NT2/D1 (cell line): Measurements from ENCODE around the gene NPVF.
A peak's percentile ranks its signal among the peaks of the same experiment; 100 is the strongest.

Experiments used
- DNase-seq: peaks from one replicate; pipeline ENCODE4 v3.0.0-alpha.2; 2011; ENCODE audit warnings: low read depth, low spot score
- H3K27me3 ChIP-seq: 2 replicates; pipeline ENCODE4 v1.6.0; 2011; ENCODE audit warnings: mild to moderate bottlenecking; ENCODE audit not compliant: insufficient read length, insufficient read depth
- H3K36me3 ChIP-seq: 2 replicates; pipeline ENCODE4 v1.6.1; 2011; ENCODE audit warnings: mild to moderate bottlenecking, low read length, mixed read lengths; ENCODE audit not compliant: insufficient read depth, insufficient read length
- H3K4me1 ChIP-seq: 2 replicates; pipeline ENCODE4 v1.5.1; 2011; ENCODE audit not compliant: insufficient read depth, insufficient read length
- H3K4me3 ChIP-seq: 2 replicates; pipeline ENCODE4 v1.5.1; 2011; ENCODE audit warnings: low read depth; ENCODE audit not compliant: insufficient read length
- H3K9ac ChIP-seq: 2 replicates; pipeline ENCODE4 v1.6.0; 2011; ENCODE audit warnings: low read depth; ENCODE audit not compliant: insufficient read length
- H3K9me3 ChIP-seq: 2 replicates; pipeline ENCODE4 v1.5.1; 2011; ENCODE audit warnings: mild to moderate bottlenecking, low read length; ENCODE audit not compliant: insufficient read depth
- SUZ12 ChIP-seq: IDR thresholded peaks from 2 replicates; pipeline ENCODE4 v1.6.1; 2011; ENCODE audit not compliant: insufficient read length, insufficient read depth; ENCODE audit errors: extremely low read depth
- YY1 ChIP-seq: IDR thresholded peaks from 2 replicates; pipeline ENCODE4 v1.6.1; 2011; ENCODE audit not compliant: insufficient read length, insufficient read depth
- ZNF274 ChIP-seq: IDR thresholded peaks from 2 replicates; pipeline ENCODE4 v1.6.1; 2011; ENCODE audit warnings: mild to moderate bottlenecking, low read depth, low read length

Gene NPVF

DNA sequence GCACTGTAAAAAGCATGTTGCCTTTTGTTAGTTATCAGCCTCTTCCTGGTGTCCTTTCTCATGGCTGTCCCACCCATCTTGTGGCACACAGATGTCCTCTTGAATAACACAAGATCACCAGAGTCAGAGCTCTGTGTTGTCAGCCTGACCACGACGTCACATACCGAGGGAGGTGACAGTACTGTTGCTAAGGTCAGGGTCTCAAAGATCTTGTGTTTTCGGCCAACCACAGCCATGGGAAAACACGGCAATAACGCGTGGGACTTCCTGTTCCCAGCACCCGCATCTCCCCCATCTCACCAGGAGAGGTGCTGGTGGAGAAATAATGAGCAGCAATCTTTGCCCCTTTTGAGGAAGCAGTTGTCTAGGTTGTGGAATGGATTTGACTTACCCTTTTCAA is 40.4 kb downstream of the NPVF start:
- no peak for TF ChIP-seq ZNF274
- TF ChIP-seq SUZ12: no peak
- no peak for TF ChIP-seq YY1
- no peaks in the 10 kb centered on the region for H3K36me3 ChIP-seq
- H3K9ac ChIP-seq: no peak overlapping the region
- H3K9me3 ChIP-seq: peaks cover 15% of the 10 kb centered on the region
- no peaks in the 10 kb centered on the region for H3K27me3 ChIP-seq
- DNase-seq: no peak
- H3K4me3 ChIP-seq: no peak overlapping the region
- H3K4me1 ChIP-seq: no peaks in the 10 kb centered on the region

DNA sequence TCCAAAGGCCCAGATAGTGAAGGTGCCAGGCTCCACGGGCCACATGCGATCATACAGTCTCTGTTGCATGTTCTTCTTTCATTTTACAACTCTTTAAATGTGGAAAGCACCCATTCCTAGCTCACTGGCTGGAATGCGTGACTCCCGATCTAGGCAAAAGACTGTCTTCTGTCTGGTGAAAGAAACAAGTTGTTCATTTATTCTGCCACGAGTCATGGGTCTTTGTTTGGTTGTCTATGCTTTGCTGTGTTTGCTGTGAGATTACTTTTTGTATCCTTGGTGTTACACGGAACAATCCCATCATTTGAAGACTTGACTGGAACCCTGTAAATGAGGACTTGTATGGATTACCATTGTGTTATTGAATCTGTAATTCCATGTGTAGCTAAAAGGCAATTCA is 41.9 kb downstream of the NPVF start:
- TF ChIP-seq YY1 (no peak), ZNF274 (no peak), SUZ12 (no peak)
- H3K9ac ChIP-seq: no peak overlapping the region
- no peak overlapping the region for H3K4me3 ChIP-seq
- no peaks in the 10 kb centered on the region for H3K27me3 ChIP-seq
- H3K4me1 ChIP-seq: no peaks in the 10 kb centered on the region
- DNase-seq: no peak
- H3K9me3 ChIP-seq: 0 out of 2 replicates have a peak, but pooled peaks cover under 1% of the 10 kb centered on the region
- H3K36me3 ChIP-seq: no peaks in the 10 kb centered on the region

DNA sequence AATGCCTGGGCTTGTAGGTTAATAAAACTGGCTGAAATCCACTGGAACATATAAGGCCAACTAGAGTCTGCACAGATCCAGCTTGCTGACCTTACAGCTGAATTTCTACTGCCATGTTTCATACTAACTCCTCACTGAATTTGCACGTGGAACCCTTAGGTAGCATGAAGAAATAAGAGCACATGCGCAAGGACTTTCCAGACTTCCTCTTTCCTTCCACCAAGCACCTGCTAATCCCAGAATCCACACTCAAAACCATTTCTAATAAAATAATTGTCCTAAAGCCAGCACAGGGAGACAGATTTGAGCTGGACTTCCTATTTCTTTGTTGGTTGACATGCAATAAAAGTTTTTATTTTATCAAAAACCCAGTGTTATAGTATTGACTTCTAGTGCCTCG is 46.8 kb downstream of the NPVF start:
- Histone ChIP-seq H3K9me3 (no peaks in the 10 kb centered on the region), H3K9ac (no peak overlapping the region), H3K27me3 (no peaks in the 10 kb centered on the region), H3K4me3 (no peak overlapping the region), H3K36me3 (no peaks in the 10 kb centered on the region), H3K4me1 (peaks cover 3% of the 10 kb centered on the region)
- TF ChIP-seq ZNF274: no peak
- no peak for TF ChIP-seq YY1
- TF ChIP-seq SUZ12: no peak
- no peak for DNase-seq

DNA sequence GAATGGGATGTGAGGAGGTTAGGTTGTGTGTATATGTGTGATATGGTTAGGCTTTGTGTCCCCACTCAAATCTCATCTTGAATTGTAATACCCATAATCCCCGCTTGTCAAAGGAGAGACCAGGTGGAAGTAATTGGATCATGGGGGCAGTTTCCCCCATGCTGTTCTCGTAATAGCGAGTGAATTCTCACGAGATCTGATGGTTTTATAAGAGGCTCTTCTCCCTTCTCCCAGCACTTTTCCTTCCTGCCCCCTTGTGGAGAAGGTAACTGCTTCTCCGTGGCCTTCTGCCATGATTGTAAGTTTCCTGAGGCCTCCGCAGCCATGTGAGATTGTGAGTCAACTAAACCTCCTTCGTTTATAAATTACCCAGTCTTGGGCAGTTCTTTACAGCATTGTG is 47.3 kb downstream of the NPVF start:
- Histone ChIP-seq H3K9me3 (no peaks in the 10 kb centered on the region), H3K36me3 (no peaks in the 10 kb centered on the region), H3K4me3 (no peak overlapping the region), H3K4me1 (peaks cover 3% of the 10 kb centered on the region), H3K27me3 (no peaks in the 10 kb centered on the region), H3K9ac (no peak overlapping the region)
- DNase-seq: no peak
- TF ChIP-seq YY1 (no peak), ZNF274 (no peak), SUZ12 (no peak)

DNA sequence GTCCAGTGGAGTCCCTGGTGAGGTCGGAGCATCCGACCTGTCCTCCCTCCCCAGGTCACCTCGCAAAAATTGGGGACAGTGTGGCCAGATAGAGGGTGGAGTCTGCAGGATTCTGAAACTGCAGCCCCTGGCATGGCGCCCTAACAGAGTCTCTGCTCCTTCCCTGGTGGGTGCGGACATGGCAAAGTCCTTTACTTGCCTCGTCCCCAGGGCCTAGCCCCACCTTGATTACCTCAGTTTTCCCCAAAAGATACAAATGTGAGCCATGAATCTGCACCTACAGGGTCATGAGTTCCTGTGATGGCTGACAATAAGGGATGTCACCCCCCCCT is 47.7 kb downstream of the NPVF start:
- no peaks in the 10 kb centered on the region for H3K36me3 ChIP-seq
- TF ChIP-seq SUZ12 (no peak), ZNF274 (no peak), YY1 (no peak)
- H3K4me3 ChIP-seq: no peak overlapping the region
- peaks cover 3% of the 10 kb centered on the region for H3K4me1 ChIP-seq
- DNase-seq: no peak
- peak overlapping the region; percentile 63 for H3K9ac ChIP-seq
- H3K9me3 ChIP-seq: no peaks in the 10 kb centered on the region
- H3K27me3 ChIP-seq: no peaks in the 10 kb centered on the region

DNA sequence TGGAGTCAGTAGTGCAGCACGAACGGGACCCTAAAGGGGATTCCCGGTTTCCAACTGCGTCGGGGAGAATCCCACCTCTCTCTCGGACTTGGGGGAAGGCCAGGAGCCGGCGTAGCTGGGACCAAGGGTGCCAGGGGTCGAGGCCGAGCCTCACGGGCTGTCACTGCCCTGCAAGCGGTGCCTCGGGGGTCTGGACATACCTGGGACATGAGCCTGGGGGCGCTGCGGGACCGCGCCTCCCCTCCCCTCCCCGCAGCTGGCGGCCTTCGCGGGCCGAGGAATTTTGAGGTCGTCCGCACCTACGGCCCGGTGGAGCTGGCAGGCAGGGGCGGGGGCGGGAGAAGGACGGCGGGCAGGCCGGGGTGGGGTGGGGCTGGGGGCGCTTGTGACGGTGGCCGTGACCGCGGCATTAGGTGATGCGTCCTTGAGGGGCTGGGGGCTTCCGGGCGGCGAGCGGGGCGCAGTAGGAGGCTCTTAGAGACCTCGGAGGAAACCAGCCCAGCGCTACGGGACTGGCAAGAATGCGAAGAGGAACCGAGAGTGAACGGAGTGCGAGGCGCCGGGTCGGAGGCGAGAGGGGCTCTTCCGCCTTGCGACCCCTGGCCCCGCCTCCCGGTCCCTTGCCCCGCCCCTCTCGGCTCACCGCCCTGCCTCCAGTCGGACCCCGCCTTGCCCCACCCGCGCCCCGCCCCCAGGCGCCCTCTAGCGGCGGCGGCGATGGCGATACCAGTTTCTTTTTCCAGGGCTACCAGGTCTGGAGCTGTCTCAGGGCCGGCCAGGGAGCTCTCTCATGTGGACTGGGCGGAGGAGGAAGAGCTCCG is 48.3 kb downstream of the NPVF start:
- H3K4me1 ChIP-seq: peaks cover 3% of the 10 kb centered on the region
- H3K4me3 ChIP-seq: peak overlapping the region; percentile 72
- DNase-seq: peak; percentile 95
- H3K27me3 ChIP-seq: no peaks in the 10 kb centered on the region
- no peaks in the 10 kb centered on the region for H3K36me3 ChIP-seq
- TF ChIP-seq SUZ12: no peak
- no peak for TF ChIP-seq ZNF274
- no peak for TF ChIP-seq YY1
- H3K9ac ChIP-seq: peak overlapping the region; percentile 87
- no peaks in the 10 kb centered on the region for H3K9me3 ChIP-seq

DNA sequence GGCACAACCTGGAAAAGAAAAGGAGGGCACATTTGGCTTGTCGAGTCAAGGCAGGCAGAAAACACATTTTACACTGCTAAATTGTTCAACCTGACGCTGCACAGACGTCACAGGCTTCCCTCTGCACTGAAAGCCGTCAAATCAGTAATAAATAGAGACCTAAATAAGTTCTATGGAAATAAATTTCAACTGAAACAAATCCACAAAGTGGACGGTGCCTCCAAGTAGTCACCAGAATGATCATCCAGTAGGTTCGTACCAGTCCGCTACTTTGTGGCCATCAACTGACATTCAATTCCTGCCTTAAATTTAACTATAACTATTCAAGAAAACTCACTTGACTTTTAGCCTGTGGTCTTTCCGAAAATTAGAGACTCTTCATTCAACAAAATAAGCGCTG is 49.0 kb downstream of the NPVF start:
- Histone ChIP-seq H3K36me3 (no peaks in the 10 kb centered on the region), H3K9me3 (no peaks in the 10 kb centered on the region), H3K4me1 (peaks cover 3% of the 10 kb centered on the region), H3K4me3 (peak overlapping the region; percentile 72), H3K27me3 (no peaks in the 10 kb centered on the region), H3K9ac (peak overlapping the region; percentile 87)
- DNase-seq: no peak
- TF ChIP-seq SUZ12 (no peak), YY1 (no peak), ZNF274 (no peak)
